CD4-positive, alpha-beta T cell treated with Interleukin-17A for 4 hours (primary cell): ENCODE measurements around the gene CNTN6.

Experiments used
- DNase-seq: peaks from one replicate; pipeline ENCODE4 v3.0.0-alpha.2; 2020; ENCODE audit warnings: mixed read lengths

Gene CNTN6

GRCh38 chr3:1092771-1093170 is at the start of gene CNTN6:
Gene CNTN6, plus strand, starts transcription at chr3:1093024. Its CDS starts 54,985 bp downstream, at chr3:1148009.
- no peak for DNase-seq

GRCh38 chr3:1048558-1048957 is 44.3 kb upstream of the CNTN6 start:
- DNase-seq, result no peak

- DNase-seq, result no peak
Observed at GRCh38 chr3:1055870-1056269, 37.0 kb upstream of the CNTN6 start.

- DNase-seq, result no peak
Observed at GRCh38 chr3:1056744-1057143, 36.1 kb upstream of the CNTN6 start.

GRCh38 chr3:1057436-1057835 is 35.4 kb upstream of the CNTN6 start:
- no peak for DNase-seq

- DNase-seq, result no peak
Observed at GRCh38 chr3:1068985-1069384, 23.8 kb upstream of the CNTN6 start.

- DNase-seq, result no peak
Observed at GRCh38 chr3:1072041-1072440, 20.8 kb upstream of the CNTN6 start.

- no peak for DNase-seq
Observed at GRCh38 chr3:1079662-1080061, 13.2 kb upstream of the CNTN6 start.

GRCh38 chr3:1082108-1082507 is 10.7 kb upstream of the CNTN6 start:
- DNase-seq, result no peak

- DNase-seq, result no peak
Observed at GRCh38 chr3:1087066-1087560, 5.7 kb upstream of the CNTN6 start.

GRCh38 chr3:1088503-1088902 is 4.3 kb upstream of the CNTN6 start:
- DNase-seq, result no peak

GRCh38 chr3:1091286-1091685 is 1.5 kb upstream of the CNTN6 start:
- no peak for DNase-seq

GRCh38 chr3:1092061-1092460 is 763 bp upstream of the CNTN6 start:
- no peak for DNase-seq

- DNase-seq, result no peak
Observed at GRCh38 chr3:1093217-1093616, 393 bp downstream of the CNTN6 start.

- no peak for DNase-seq
Observed at GRCh38 chr3:1103525-1103924, 10.7 kb downstream of the CNTN6 start.

GRCh38 chr3:1117843-1118473 is 25.1 kb downstream of the CNTN6 start:
- DNase-seq, result no peak

GRCh38 chr3:1131166-1131565 is 38.3 kb downstream of the CNTN6 start:
- no peak for DNase-seq

- DNase-seq, result no peak
Observed at GRCh38 chr3:1135194-1135593, 42.4 kb downstream of the CNTN6 start.

- no peak for DNase-seq
Observed at GRCh38 chr3:1138036-1138435, 45.2 kb downstream of the CNTN6 start.

GRCh38 chr3:1139071-1139470 is 46.2 kb downstream of the CNTN6 start:
- DNase-seq, result no peak

- DNase-seq, result no peak
Observed at GRCh38 chr3:1147326-1147725, 54.5 kb downstream of the CNTN6 start.

- no peak for DNase-seq
Observed at GRCh38 chr3:1147819-1148218, 55.0 kb downstream of the CNTN6 start.

- no peak for DNase-seq
Observed at GRCh38 chr3:1164101-1164500, 71.3 kb downstream of the CNTN6 start.

- no peak for DNase-seq
Observed at GRCh38 chr3:1171320-1171719, 78.5 kb downstream of the CNTN6 start.

GRCh38 chr3:1172644-1173043 is 79.8 kb downstream of the CNTN6 start:
- DNase-seq, result no peak
